ENCODE measurements around the gene FGF2. TPM values are rescaled to one million over a fixed set of nuclear protein-coding genes. Genes with fewer than 3 reads are reported as not detected.

The FGF2 gene
- total RNA-seq, 1 experiment from 2014 or later, result 3.8 TPM

- Histone ChIP-seq H3K9me2 (ENCODE audit: insufficient read depth) (no peaks in the 10 kb centered on the region), H3K27ac (ENCODE audit: low read depth, low read length) (no peak overlapping the region), H3K4me3 (replicated peaks in 1 of 2; ENCODE audit: low read depth in 1 of 2, low read length in 2 of 2) (no peak overlapping the region), H3K27me3 (ENCODE audit: insufficient read depth, low read length) (no peaks in the 10 kb centered on the region), H3K9me3 (ENCODE audit: control insufficient read depth in 1 of 2, insufficient read depth in 1 of 2, low read depth in 1 of 2, low read length in 2 of 2) (no peaks in the 10 kb centered on the region), H3K79me2 (ENCODE audit: insufficient read depth, low read length) (peaks cover 25% of the 10 kb centered on the region), H3K9ac (ENCODE audit: low read length) (no peak overlapping the region), H3K4me2 (ENCODE audit: low read length) (0 out of 2 replicates have a peak overlapping the region, but pooled peaks have one; percentile 92), H3K4me1 (ENCODE audit: control insufficient read depth in 1 of 2, insufficient read depth in 2 of 2, low read length in 2 of 2) (peaks cover 7 to 15% of the 10 kb centered on the region in 2 experiments; a peak in 3 of 4 replicates), H3K36me3 (ENCODE audit: control insufficient read depth in 1 of 2, insufficient read depth in 2 of 2, low read length in 2 of 2) (no peaks in the 10 kb centered on the region), H2AFZ (ENCODE audit: low read depth, low read length, poor library complexity, severe bottlenecking) (no peak overlapping the region), H4K20me1 (ENCODE audit: insufficient read depth) (no peaks in the 10 kb centered on the region)
- no peak for DNase-seq (ENCODE audit: low read depth, low spot score)
- ChIA-PET CTCF (interaction anchor here (1.6 kb wide), 1 partner anchor 10 kb away, joined by 3 read pairs; no protein-coding TSS in a partner anchor), POLR2A (no interaction called here), RAD21 (ENCODE audit: low non-redundant PET in 1 of 2, low total read pairs in 2 of 2, uncharacterized antibody in 2 of 2, unreplicated experiment in 2 of 2) (no interaction called here)
- TF ChIP-seq YY1 (IDR thresholded peaks at IDR 0.05; ENCODE audit: extremely low read depth, insufficient replicate concordance, low read depth, low read length), result no peak
- TF ChIP-seq SIN3A (IDR thresholded peaks at IDR 0.05; ENCODE audit: low read depth), result no peak
- TF ChIP-seq, protein P1, sequence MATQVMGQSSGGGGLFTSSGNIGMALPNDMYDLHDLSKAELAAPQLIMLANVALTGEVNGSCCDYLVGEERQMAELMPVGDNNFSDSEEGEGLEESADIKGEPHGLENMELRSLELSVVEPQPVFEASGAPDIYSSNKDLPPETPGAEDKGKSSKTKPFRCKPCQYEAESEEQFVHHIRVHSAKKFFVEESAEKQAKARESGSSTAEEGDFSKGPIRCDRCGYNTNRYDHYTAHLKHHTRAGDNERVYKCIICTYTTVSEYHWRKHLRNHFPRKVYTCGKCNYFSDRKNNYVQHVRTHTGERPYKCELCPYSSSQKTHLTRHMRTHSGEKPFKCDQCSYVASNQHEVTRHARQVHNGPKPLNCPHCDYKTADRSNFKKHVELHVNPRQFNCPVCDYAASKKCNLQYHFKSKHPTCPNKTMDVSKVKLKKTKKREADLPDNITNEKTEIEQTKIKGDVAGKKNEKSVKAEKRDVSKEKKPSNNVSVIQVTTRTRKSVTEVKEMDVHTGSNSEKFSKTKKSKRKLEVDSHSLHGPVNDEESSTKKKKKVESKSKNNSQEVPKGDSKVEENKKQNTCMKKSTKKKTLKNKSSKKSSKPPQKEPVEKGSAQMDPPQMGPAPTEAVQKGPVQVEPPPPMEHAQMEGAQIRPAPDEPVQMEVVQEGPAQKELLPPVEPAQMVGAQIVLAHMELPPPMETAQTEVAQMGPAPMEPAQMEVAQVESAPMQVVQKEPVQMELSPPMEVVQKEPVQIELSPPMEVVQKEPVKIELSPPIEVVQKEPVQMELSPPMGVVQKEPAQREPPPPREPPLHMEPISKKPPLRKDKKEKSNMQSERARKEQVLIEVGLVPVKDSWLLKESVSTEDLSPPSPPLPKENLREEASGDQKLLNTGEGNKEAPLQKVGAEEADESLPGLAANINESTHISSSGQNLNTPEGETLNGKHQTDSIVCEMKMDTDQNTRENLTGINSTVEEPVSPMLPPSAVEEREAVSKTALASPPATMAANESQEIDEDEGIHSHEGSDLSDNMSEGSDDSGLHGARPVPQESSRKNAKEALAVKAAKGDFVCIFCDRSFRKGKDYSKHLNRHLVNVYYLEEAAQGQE (IDR thresholded peaks at IDR 0.05; ENCODE audit: low read depth), result no peak
- no peak for TF ChIP-seq ELF1 (IDR thresholded peaks at IDR 0.05; ENCODE audit: borderline replicate concordance, low read depth)
- no peak for TF ChIP-seq EZH2phosphoT487 (IDR thresholded peaks at IDR 0.05; ENCODE audit: borderline replicate concordance)
- TF ChIP-seq ZBTB33 (IDR thresholded peaks at IDR 0.05; ENCODE audit: extremely low read depth, insufficient replicate concordance, low read length), result no peak
- no peak for TF ChIP-seq TCF7L2 (IDR thresholded peaks at IDR 0.05; ENCODE audit: borderline replicate concordance, extremely low read depth, insufficient read depth, insufficient read length)
- no peak for TF ChIP-seq SRF (IDR thresholded peaks at IDR 0.05; ENCODE audit: low read depth)
- no peak for TF ChIP-seq SP1 (IDR thresholded peaks at IDR 0.05; ENCODE audit: low read depth)
- no peak for TF ChIP-seq EZH2 (IDR thresholded peaks at IDR 0.05)
- no peak for TF ChIP-seq RAD21 (IDR thresholded peaks at IDR 0.05; ENCODE audit: low read depth)
- TF ChIP-seq POLR2A (IDR thresholded peaks at IDR 0.05; ENCODE audit: borderline replicate concordance, extremely low read depth, insufficient read depth, insufficient read length), result no peak
- TF ChIP-seq ZFX (IDR thresholded peaks at IDR 0.05), result no peak
- TF ChIP-seq EGR1 (IDR thresholded peaks at IDR 0.05; ENCODE audit: low read depth), result no peak
- no peak for TF ChIP-seq CTCF (IDR thresholded peaks at IDR 0.05 in 2 of 3, conservative IDR thresholded peaks at IDR 0.05 in 1 of 3; ENCODE audit: borderline replicate concordance in 1 of 3, insufficient read depth in 1 of 3, low read depth in 2 of 3, low read length in 2 of 3)
- no peak for TF ChIP-seq POLR2AphosphoS5 (IDR thresholded peaks at IDR 0.05; ENCODE audit: low read depth, low read length)
- no peak for TF ChIP-seq JUND (IDR thresholded peaks at IDR 0.05)
- TF ChIP-seq, protein P2, sequence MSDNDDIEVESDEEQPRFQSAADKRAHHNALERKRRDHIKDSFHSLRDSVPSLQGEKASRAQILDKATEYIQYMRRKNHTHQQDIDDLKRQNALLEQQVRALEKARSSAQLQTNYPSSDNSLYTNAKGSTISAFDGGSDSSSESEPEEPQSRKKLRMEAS (IDR thresholded peaks at IDR 0.05), result no peak
- intact Hi-C loops (cut with micrococcal nuclease), result loop anchor here (5.0 to 10.0 kb wide), 2 partner anchors 93 to 1344 kb away; partner anchors contain the start of gene FGF2
- no TSS peak for BruUV-seq (replicated peaks)
- no peak for ATAC-seq
Observed at GRCh38 chr4:122920473-122920872, 93.8 kb downstream of the FGF2 start.

Data from HCT116 (cell line).